Measurements from ENCODE around the gene UGT1A3. TPM values are rescaled to one million over a fixed set of nuclear protein-coding genes. Genes with fewer than 3 reads are reported as not detected.

Gene UGT1A3
- total RNA-seq, 2 experiments from 2014 or later, result not detected

DNA sequence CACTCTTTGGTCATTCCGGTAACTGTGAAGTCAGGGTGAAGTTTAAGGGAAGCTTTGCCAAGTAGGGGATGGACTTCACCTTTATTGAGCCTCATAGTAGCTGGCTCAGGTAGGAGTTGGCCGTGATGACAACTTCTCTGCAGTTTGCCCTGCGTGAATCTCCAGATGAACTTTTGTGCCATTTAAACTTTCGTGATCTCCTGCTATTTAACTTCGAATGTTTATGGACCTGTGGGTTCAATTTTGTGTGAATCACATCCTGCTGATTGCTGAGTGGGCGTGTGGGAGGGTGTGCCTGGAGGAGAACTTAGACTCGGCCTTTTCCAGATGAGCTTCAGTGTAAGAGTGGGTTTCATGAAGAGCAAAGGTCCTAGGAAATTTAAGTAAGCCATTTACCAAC, 35.4 kb downstream of the UGT1A3 start:
- H3K9me3 Mint-ChIP-seq, result no peaks in the 10 kb centered on the region

DNA sequence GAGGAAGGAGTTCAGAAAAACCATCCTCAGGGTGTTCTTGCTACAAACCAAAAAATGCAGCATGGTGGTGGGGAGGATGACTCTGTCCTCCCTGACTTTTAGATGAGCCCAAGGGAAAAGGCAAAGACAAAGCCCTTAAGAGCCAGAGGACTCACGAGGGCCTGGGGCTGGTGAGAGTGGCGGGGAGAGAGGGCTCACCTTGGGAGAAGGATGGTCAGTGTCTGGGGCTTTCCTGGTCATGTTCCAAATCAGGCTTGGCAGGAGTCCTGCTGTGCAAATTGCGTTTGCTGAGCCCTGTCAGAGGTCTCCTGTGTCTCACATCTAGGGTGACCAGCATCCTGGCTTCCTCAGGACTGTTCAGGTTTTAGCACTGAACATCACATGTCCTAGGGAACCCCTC, 35.9 kb downstream of the UGT1A3 start:
- peaks cover 45% of the 10 kb centered on the region for H3K27me3 Mint-ChIP-seq
- POLR2A ChIA-PET, result no interaction called here

More for the DNA sequence above, 35.4 kb downstream of the UGT1A3 start:
- Mint-ChIP-seq H3K4me3 (no peak overlapping the region), H3K27me3 (peaks cover 43% of the 10 kb centered on the region), H3K36me3 (ENCODE audit: low read depth) (no peaks in the 10 kb centered on the region), H3K27ac (no peak overlapping the region), H3K4me1 (ENCODE audit: low read depth) (no peaks in the 10 kb centered on the region)
- Histone ChIP-seq H3K27ac (ENCODE audit: low read depth in 1 of 2, low read length in 2 of 2) (no peak overlapping the region), H3K4me3 (ENCODE audit: low read length) (no peak overlapping the region), H3K36me3 (ENCODE audit: insufficient read depth, low read length) (no peaks in the 10 kb centered on the region), H3K4me1 (ENCODE audit: insufficient read depth, low read length) (no peaks in the 10 kb centered on the region), H3K9me3 (ENCODE audit: control insufficient read depth in 1 of 2, insufficient read depth in 1 of 2, low read length in 2 of 2) (peaks cover 0 to 5% of the 10 kb centered on the region in 2 experiments), H3K27me3 (ENCODE audit: control insufficient read depth in 1 of 2, insufficient read depth in 2 of 2, low read length in 2 of 2) (peaks cover 3 to 6% of the 10 kb centered on the region in 2 experiments)
- TF ChIP-seq, protein P1, sequence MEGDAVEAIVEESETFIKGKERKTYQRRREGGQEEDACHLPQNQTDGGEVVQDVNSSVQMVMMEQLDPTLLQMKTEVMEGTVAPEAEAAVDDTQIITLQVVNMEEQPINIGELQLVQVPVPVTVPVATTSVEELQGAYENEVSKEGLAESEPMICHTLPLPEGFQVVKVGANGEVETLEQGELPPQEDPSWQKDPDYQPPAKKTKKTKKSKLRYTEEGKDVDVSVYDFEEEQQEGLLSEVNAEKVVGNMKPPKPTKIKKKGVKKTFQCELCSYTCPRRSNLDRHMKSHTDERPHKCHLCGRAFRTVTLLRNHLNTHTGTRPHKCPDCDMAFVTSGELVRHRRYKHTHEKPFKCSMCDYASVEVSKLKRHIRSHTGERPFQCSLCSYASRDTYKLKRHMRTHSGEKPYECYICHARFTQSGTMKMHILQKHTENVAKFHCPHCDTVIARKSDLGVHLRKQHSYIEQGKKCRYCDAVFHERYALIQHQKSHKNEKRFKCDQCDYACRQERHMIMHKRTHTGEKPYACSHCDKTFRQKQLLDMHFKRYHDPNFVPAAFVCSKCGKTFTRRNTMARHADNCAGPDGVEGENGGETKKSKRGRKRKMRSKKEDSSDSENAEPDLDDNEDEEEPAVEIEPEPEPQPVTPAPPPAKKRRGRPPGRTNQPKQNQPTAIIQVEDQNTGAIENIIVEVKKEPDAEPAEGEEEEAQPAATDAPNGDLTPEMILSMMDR (IDR thresholded peaks at IDR 0.05), result no peak
- no peak for DNase-seq
- no peak for ATAC-seq (ENCODE audit: poor library complexity)
- ChIA-PET POLR2A (no interaction called here), CTCF (no interaction called here)
- intact Hi-C loops (cut with DNase I, micrococcal nuclease), result no loop called here

DNA sequence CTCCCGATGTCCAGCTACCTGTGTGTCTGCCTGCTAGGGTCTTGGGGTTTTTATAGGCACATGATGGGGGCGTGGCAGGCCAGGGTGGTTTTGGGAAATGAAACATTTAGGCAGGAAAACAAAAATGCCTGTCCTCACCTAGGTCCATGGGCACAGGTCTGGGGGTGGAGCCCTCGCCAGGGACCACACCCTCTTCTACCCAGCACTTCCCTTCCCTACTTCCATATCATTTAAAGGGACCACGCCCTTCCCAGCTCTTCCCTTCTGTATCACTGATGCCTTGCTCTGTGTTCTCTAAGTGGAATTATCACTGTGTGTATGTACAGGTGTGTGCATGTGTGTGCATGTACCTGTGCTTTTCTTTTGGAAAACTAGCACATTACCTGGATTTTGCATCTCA, 37.6 kb downstream of the UGT1A3 start:
- intact Hi-C loops (cut with DNase I, micrococcal nuclease), result no loop called here
- CTCF ChIA-PET, result no interaction called here
- DNase-seq, result no peak

More for the DNA sequence above, 35.9 kb downstream of the UGT1A3 start:
- CTCF ChIA-PET, result no interaction called here
- ATAC-seq (ENCODE audit: poor library complexity) (no peak), DNase-seq (no peak)
- H3K4me1 ChIP-seq (ENCODE audit: insufficient read depth, low read length), result no peaks in the 10 kb centered on the region
- H3K4me3 ChIP-seq (ENCODE audit: low read length), result no peak overlapping the region
- H3K27me3 ChIP-seq (ENCODE audit: control insufficient read depth in 1 of 2, insufficient read depth in 2 of 2, low read length in 2 of 2), result peaks cover 3 to 6% of the 10 kb centered on the region in 2 experiments
- TF ChIP-seq, protein P1 (IDR thresholded peaks at IDR 0.05), result no peak
- H3K27ac ChIP-seq (ENCODE audit: low read depth in 1 of 2, low read length in 2 of 2), result no peak overlapping the region
- Mint-ChIP-seq H3K36me3 (ENCODE audit: low read depth) (no peaks in the 10 kb centered on the region), H3K4me1 (ENCODE audit: low read depth) (no peaks in the 10 kb centered on the region), H3K4me3 (no peak overlapping the region), H3K9me3 (no peaks in the 10 kb centered on the region), H3K27ac (no peak overlapping the region)
- H3K9me3 ChIP-seq (ENCODE audit: control insufficient read depth in 1 of 2, insufficient read depth in 1 of 2, low read length in 2 of 2), result peaks cover 0 to 5% of the 10 kb centered on the region in 2 experiments
- H3K36me3 ChIP-seq (ENCODE audit: insufficient read depth, low read length), result no peaks in the 10 kb centered on the region
- intact Hi-C loops (cut with DNase I, micrococcal nuclease), result no loop called here

More for the DNA sequence above, 37.6 kb downstream of the UGT1A3 start:
- TF ChIP-seq, protein P1 (IDR thresholded peaks at IDR 0.05), result no peak
- H3K36me3 ChIP-seq (ENCODE audit: insufficient read depth, low read length), result no peaks in the 10 kb centered on the region
- Mint-ChIP-seq H3K27me3 (peaks cover 53% of the 10 kb centered on the region), H3K9me3 (no peaks in the 10 kb centered on the region), H3K4me1 (ENCODE audit: low read depth) (no peaks in the 10 kb centered on the region), H3K4me3 (no peak overlapping the region), H3K27ac (no peak overlapping the region), H3K36me3 (ENCODE audit: low read depth) (no peaks in the 10 kb centered on the region)
- ATAC-seq (ENCODE audit: poor library complexity), result no peak
- POLR2A ChIA-PET, result no interaction called here
- H3K27ac ChIP-seq (ENCODE audit: low read depth in 1 of 2, low read length in 2 of 2), result no peak overlapping the region
- no peaks in the 10 kb centered on the region for H3K4me1 ChIP-seq (ENCODE audit: insufficient read depth, low read length)
- H3K4me3 ChIP-seq (ENCODE audit: low read length), result no peak overlapping the region
- H3K9me3 ChIP-seq (ENCODE audit: control insufficient read depth in 1 of 2, insufficient read depth in 1 of 2, low read length in 2 of 2), result peaks cover 0 to 5% of the 10 kb centered on the region in 2 experiments
- peaks cover 3 to 6% of the 10 kb centered on the region in 2 experiments for H3K27me3 ChIP-seq (ENCODE audit: control insufficient read depth in 1 of 2, insufficient read depth in 2 of 2, low read length in 2 of 2)
